ENCODE measurements around the gene WNT7A.

The WNT7A gene

DNA sequence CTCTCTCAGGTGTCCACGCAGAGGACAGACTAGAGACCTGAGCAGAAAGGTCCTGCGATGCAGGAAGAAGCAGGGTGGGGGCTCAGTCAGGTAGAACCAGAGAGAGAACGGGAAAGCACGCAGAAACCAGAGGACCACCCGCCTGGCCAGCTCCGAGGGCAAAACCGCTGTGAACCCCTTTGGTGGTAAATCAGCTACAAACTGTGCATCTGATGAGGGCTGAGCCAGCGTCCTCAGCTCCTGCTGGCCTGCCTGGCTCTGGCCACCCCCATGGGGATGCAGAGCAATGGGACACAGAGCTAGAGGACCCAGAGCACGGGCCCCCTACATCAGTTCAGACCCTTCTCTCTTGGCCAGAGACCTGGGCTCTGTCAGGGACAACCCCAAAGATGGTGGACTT lies 44.6 kb downstream of the WNT7A start:
- TF ChIP-seq, protein P1, sequence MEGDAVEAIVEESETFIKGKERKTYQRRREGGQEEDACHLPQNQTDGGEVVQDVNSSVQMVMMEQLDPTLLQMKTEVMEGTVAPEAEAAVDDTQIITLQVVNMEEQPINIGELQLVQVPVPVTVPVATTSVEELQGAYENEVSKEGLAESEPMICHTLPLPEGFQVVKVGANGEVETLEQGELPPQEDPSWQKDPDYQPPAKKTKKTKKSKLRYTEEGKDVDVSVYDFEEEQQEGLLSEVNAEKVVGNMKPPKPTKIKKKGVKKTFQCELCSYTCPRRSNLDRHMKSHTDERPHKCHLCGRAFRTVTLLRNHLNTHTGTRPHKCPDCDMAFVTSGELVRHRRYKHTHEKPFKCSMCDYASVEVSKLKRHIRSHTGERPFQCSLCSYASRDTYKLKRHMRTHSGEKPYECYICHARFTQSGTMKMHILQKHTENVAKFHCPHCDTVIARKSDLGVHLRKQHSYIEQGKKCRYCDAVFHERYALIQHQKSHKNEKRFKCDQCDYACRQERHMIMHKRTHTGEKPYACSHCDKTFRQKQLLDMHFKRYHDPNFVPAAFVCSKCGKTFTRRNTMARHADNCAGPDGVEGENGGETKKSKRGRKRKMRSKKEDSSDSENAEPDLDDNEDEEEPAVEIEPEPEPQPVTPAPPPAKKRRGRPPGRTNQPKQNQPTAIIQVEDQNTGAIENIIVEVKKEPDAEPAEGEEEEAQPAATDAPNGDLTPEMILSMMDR (conservative IDR thresholded peaks at IDR 0.05; ENCODE audit: low read length): no peak
- no peak for TF ChIP-seq EZH2phosphoT487 (IDR thresholded peaks at IDR 0.05; ENCODE audit: borderline replicate concordance)
- H3K79me2 ChIP-seq (ENCODE audit: insufficient read depth, low read length): no peaks in the 10 kb centered on the region

DNA sequence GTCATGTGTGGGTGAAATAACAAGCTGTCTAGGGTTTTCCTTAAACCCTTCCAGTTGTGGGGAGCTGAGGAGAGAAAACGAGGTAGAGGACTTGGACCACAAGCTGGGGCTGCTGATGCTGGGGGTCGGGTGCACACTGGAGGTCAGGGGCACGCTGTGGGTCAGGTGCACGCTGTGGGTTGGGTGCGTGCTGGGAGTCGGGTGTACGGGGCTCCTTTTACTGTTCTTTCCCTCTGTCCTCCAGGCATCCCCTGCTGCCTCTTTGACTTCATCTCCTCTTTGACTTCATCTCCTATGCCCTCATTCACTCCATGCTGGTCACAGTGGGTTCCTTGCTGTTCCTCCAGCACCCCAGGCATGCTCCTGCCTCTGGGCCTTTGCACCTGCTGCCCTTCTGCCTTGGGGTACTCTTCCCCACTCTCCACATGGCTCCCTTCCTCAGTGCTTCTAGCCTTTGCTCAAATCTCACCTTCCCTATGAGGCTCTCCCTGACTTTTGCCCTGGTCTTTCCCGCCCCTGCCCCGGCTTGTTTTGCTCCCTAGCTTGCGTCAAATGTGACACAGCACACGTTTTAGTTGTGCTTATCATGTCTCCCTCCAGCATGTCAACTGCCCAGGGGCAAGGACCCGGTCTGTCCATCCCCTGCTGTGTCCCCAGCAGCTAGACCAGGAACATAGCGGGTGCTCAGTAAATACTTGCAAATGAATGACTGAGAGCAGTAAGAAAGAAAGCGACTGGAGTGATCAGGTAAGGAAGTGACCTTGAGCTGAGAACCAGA lies 45.4 kb downstream of the WNT7A start:
- TF ChIP-seq, protein P1 (conservative IDR thresholded peaks at IDR 0.05; ENCODE audit: low read length): no peak
- no peak for TF ChIP-seq EZH2phosphoT487 (IDR thresholded peaks at IDR 0.05; ENCODE audit: borderline replicate concordance)
- H3K9me3 ChIP-seq (ENCODE audit: insufficient read depth, low read depth, low read length): no peaks in the 10 kb centered on the region
- H3K4me2 ChIP-seq (ENCODE audit: low read depth, low read length, poor library complexity, severe bottlenecking): no peak overlapping the region
- H3F3A ChIP-seq (ENCODE audit: low read depth): no peaks in the 10 kb centered on the region
- H3K9me2 ChIP-seq (replicated peaks; ENCODE audit: low read depth, low read length): no peaks in the 10 kb centered on the region
- no peaks in the 10 kb centered on the region for H3K36me3 ChIP-seq (ENCODE audit: insufficient read depth, low read length)
- no peak overlapping the region for H3K9ac ChIP-seq (ENCODE audit: low read depth, low read length, poor library complexity, severe bottlenecking)
- H3K79me2 ChIP-seq (ENCODE audit: insufficient read depth, low read length): no peaks in the 10 kb centered on the region
- no peaks in the 10 kb centered on the region for H3K27me3 ChIP-seq (ENCODE audit: insufficient read depth, low read length, poor library complexity, severe bottlenecking)
- H4K20me1 ChIP-seq (ENCODE audit: insufficient read depth, low read length, poor library complexity, severe bottlenecking): no peaks in the 10 kb centered on the region
- H3K4me3 ChIP-seq (ENCODE audit: low read length, poor library complexity, severe bottlenecking): no peak overlapping the region
- H2AFZ ChIP-seq (ENCODE audit: low read length): no peak overlapping the region
- H3K4me1 ChIP-seq (ENCODE audit: insufficient read depth, low read length, poor library complexity, severe bottlenecking): no peaks in the 10 kb centered on the region

More for the DNA sequence above, 44.6 kb downstream of the WNT7A start:
- H3F3A ChIP-seq (ENCODE audit: low read depth): no peaks in the 10 kb centered on the region
- no peaks in the 10 kb centered on the region for H3K4me1 ChIP-seq (ENCODE audit: insufficient read depth, low read length, poor library complexity, severe bottlenecking)
- no peak overlapping the region for H2AFZ ChIP-seq (ENCODE audit: low read length)
- H3K4me2 ChIP-seq (ENCODE audit: low read depth, low read length, poor library complexity, severe bottlenecking): no peak overlapping the region
- no peak overlapping the region for H3K9ac ChIP-seq (ENCODE audit: low read depth, low read length, poor library complexity, severe bottlenecking)
- no peaks in the 10 kb centered on the region for H4K20me1 ChIP-seq (ENCODE audit: insufficient read depth, low read length, poor library complexity, severe bottlenecking)
- no peaks in the 10 kb centered on the region for H3K9me3 ChIP-seq (ENCODE audit: insufficient read depth, low read depth, low read length)
- no peaks in the 10 kb centered on the region for H3K27me3 ChIP-seq (ENCODE audit: insufficient read depth, low read length, poor library complexity, severe bottlenecking)
- H3K9me2 ChIP-seq (replicated peaks; ENCODE audit: low read depth, low read length): no peaks in the 10 kb centered on the region
- H3K36me3 ChIP-seq (ENCODE audit: insufficient read depth, low read length): no peaks in the 10 kb centered on the region
- H3K4me3 ChIP-seq (ENCODE audit: low read length, poor library complexity, severe bottlenecking): no peak overlapping the region

DNA sequence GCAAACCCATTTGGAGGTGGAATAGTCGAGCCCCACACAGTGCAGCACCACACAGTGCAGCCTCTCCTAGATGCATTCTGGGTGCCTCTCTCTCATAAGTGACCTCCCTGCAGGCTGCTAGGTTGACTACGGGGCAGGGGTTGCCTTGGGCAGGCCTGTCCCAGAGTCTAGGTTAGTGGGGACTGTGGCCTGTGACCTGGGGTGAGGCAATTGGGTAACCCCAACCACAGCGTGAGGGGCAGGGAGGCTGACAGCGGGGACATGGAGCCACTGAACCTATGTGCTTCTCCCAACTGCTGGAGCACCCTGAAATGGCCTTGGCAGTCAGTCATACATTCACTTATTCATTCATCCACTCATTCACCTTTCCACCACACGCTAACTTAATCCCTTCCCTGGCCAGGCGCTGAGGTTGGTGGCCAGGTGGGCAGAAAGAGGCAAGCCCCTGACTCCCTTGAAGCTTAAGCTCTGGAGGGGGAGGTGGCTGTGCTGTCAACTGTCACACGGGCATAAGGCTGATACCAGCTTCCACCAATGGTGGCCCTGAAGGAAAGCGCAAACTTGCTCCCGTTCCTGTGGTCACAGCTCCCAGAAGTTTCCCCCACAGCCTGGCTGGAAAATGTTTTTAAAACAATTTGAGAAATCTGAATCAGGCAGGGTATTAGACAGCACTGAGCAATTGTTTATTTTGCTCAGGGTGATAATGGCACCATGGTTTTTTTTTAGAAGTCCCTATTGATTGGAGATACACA lies 46.2 kb downstream of the WNT7A start:
- Histone ChIP-seq H3K79me2 (ENCODE audit: insufficient read depth, low read length) (no peaks in the 10 kb centered on the region), H3K9me3 (ENCODE audit: insufficient read depth, low read depth, low read length) (no peaks in the 10 kb centered on the region), H3K4me1 (ENCODE audit: insufficient read depth, low read length, poor library complexity, severe bottlenecking) (no peaks in the 10 kb centered on the region), H3K27me3 (ENCODE audit: insufficient read depth, low read length, poor library complexity, severe bottlenecking) (no peaks in the 10 kb centered on the region), H3K4me2 (ENCODE audit: low read depth, low read length, poor library complexity, severe bottlenecking) (no peak overlapping the region), H3K9ac (ENCODE audit: low read depth, low read length, poor library complexity, severe bottlenecking) (no peak overlapping the region), H3F3A (ENCODE audit: low read depth) (no peaks in the 10 kb centered on the region), H4K20me1 (ENCODE audit: insufficient read depth, low read length, poor library complexity, severe bottlenecking) (no peaks in the 10 kb centered on the region), H3K36me3 (ENCODE audit: insufficient read depth, low read length) (no peaks in the 10 kb centered on the region), H2AFZ (ENCODE audit: low read length) (no peak overlapping the region), H3K9me2 (replicated peaks; ENCODE audit: low read depth, low read length) (no peaks in the 10 kb centered on the region), H3K4me3 (ENCODE audit: low read length, poor library complexity, severe bottlenecking) (no peak overlapping the region)
- no peak for TF ChIP-seq EZH2phosphoT487 (IDR thresholded peaks at IDR 0.05; ENCODE audit: borderline replicate concordance)
- TF ChIP-seq, protein P1 (conservative IDR thresholded peaks at IDR 0.05; ENCODE audit: low read length): no peak
